Measurements from ENCODE around the gene SLC7A6. TPM values are rescaled to one million over a fixed set of nuclear protein-coding genes. Genes with fewer than 3 reads are reported as not detected.

The SLC7A6 gene
- total RNA-seq, 1 experiment from 2014 or later = 28.5 TPM

DNA sequence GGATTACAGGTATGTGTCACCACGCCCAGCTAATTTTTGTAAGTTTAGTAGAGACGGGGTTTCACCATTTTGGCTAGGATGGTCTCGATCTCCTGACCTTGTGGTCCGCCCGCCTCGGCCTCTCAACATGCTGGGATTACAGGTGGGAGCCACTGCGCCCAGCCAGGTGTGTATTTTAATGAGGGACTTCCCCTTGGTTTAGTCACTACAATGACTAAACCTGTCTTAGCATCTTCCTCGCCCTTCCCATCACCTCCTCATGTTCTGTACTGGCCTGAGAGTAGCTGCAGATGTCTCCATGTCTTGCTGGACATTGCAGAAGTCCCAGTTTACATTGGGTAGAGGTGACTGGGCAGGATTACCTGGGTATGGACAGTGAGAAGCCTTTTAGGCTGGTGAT, 9.6 kb downstream of the SLC7A6 start (continued):
- TF ChIP-seq, protein P1, sequence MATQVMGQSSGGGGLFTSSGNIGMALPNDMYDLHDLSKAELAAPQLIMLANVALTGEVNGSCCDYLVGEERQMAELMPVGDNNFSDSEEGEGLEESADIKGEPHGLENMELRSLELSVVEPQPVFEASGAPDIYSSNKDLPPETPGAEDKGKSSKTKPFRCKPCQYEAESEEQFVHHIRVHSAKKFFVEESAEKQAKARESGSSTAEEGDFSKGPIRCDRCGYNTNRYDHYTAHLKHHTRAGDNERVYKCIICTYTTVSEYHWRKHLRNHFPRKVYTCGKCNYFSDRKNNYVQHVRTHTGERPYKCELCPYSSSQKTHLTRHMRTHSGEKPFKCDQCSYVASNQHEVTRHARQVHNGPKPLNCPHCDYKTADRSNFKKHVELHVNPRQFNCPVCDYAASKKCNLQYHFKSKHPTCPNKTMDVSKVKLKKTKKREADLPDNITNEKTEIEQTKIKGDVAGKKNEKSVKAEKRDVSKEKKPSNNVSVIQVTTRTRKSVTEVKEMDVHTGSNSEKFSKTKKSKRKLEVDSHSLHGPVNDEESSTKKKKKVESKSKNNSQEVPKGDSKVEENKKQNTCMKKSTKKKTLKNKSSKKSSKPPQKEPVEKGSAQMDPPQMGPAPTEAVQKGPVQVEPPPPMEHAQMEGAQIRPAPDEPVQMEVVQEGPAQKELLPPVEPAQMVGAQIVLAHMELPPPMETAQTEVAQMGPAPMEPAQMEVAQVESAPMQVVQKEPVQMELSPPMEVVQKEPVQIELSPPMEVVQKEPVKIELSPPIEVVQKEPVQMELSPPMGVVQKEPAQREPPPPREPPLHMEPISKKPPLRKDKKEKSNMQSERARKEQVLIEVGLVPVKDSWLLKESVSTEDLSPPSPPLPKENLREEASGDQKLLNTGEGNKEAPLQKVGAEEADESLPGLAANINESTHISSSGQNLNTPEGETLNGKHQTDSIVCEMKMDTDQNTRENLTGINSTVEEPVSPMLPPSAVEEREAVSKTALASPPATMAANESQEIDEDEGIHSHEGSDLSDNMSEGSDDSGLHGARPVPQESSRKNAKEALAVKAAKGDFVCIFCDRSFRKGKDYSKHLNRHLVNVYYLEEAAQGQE (IDR thresholded peaks at IDR 0.05; ENCODE audit: low read depth) = no peak
- no peak for TF ChIP-seq POLR2A (IDR thresholded peaks at IDR 0.05; ENCODE audit: borderline replicate concordance, extremely low read depth, insufficient read depth, insufficient read length)
- TF ChIP-seq POLR2AphosphoS5 (IDR thresholded peaks at IDR 0.05; ENCODE audit: low read depth, low read length) = no peak

DNA sequence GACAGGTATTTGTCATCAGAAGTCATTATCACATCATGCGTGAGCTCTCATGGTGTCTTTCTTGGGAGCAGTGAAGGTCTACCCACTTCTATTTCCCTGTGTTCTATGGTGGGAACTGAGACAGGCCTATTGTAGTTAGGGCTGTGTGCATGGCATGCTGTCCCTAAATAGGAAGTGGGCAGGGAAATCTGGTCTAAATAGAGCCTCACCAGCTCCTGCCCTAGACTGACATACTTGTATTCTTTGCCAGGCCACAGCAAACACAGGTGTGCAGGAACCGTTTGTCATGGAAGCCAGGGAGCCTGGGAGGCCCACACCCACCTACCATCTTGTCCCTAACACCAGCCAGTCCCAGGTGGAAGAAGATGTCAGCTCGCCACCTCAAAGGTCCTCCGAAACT, 10.1 kb downstream of the SLC7A6 start:
- no peak for DNase-seq (ENCODE audit: low read depth, low spot score)
- H3K4me1 ChIP-seq (ENCODE audit: control insufficient read depth in 1 of 2, insufficient read depth in 2 of 2, low read length in 2 of 2) = no peaks in the 10 kb centered on the region
- ChIA-PET RAD21 (ENCODE audit: low non-redundant PET in 1 of 2, low total read pairs in 2 of 2, uncharacterized antibody in 2 of 2, unreplicated experiment in 2 of 2) (no interaction called here), POLR2A (no interaction called here), CTCF (no interaction called here)
- H4K20me1 ChIP-seq (ENCODE audit: insufficient read depth) = peaks cover 10% of the 10 kb centered on the region; the same call in 1 of the 2 replicates
- no peak for ATAC-seq
- no peak overlapping the region for H3K4me3 ChIP-seq (replicated peaks in 1 of 2; ENCODE audit: low read depth in 1 of 2, low read length in 2 of 2)
- no peaks in the 10 kb centered on the region for H3K9me3 ChIP-seq (ENCODE audit: control insufficient read depth in 1 of 2, insufficient read depth in 1 of 2, low read depth in 1 of 2, low read length in 2 of 2)
- no peak overlapping the region for H3K9ac ChIP-seq (ENCODE audit: low read length)
- no peak overlapping the region for H3K4me2 ChIP-seq (ENCODE audit: low read length)
- no peak overlapping the region for H3K27ac ChIP-seq (ENCODE audit: low read depth, low read length)
- peaks cover 64% of the 10 kb centered on the region for H3K79me2 ChIP-seq (ENCODE audit: insufficient read depth, low read length)
- H3K36me3 ChIP-seq (ENCODE audit: control insufficient read depth in 1 of 2, insufficient read depth in 2 of 2, low read length in 2 of 2) = peaks cover 0 to 13% of the 10 kb centered on the region in 2 experiments; a peak in 2 of 4 replicates
- no TSS peak for BruUV-seq (replicated peaks)
- H2AFZ ChIP-seq (ENCODE audit: low read depth, low read length, poor library complexity, severe bottlenecking) = no peak overlapping the region
- TF ChIP-seq POLR2AphosphoS5 (IDR thresholded peaks at IDR 0.05; ENCODE audit: low read depth, low read length) (no peak), EGR1 (IDR thresholded peaks at IDR 0.05; ENCODE audit: low read depth) (no peak), POLR2A (IDR thresholded peaks at IDR 0.05; ENCODE audit: borderline replicate concordance, extremely low read depth, insufficient read depth, insufficient read length) (no peak)
- H3K27me3 ChIP-seq (ENCODE audit: insufficient read depth, low read length) = no peaks in the 10 kb centered on the region
- intact Hi-C loops (cut with micrococcal nuclease) = no loop called here
- H3K9me2 ChIP-seq (ENCODE audit: insufficient read depth) = no peaks in the 10 kb centered on the region

All from HCT116 (cell line).